ENCODE measurements around the gene LUC7L2.

DNA sequence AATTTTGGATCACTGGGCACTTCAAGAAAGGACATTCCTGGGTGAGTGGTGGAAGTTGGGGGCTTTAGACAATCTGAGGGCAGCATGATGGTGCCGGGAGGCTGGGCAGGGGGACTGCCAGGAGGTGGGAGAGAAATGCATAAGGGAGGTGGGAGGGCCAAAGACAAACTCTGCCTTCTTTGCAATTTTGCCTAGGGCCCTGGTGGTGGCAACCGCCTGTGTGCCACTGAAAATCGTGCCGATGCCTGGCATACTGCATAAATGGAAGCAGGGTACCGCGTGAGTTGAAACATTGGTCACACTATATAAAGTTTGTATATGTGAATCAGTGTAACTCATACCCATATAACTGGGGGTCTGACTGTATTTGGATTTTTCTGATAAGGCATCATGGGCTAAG, 3.3 kb downstream of the LUC7L2 start:
- no peak for TF ChIP-seq EZH2 (IDR thresholded peaks at IDR 0.05; ENCODE audit: insufficient read depth, poor library complexity, severe bottlenecking)
- TF ChIP-seq EZH2phosphoT487 (IDR thresholded peaks at IDR 0.05; ENCODE audit: insufficient read depth, low read depth): no peak
